Smooth muscle cell (in vitro differentiated cells): ENCODE measurements around the gene INO80. TPM values are rescaled to one million over a fixed set of nuclear protein-coding genes. Genes with fewer than 3 reads are reported as not detected.

Experiments used
- DNase-seq: peaks from one replicate; lab custom pipeline; 2025; ENCODE audit not compliant: unreplicated experiment; lab: John Stamatoyannopoulos, UW
- H2AFZ ChIP-seq: fragments of 200-600 bp; sonication (generic); 2 replicates; pipeline ENCODE4 v1.6.0; 2016; ENCODE audit warnings: antibody characterized with exemption, low read depth, mild to moderate bottlenecking
- H3F3A ChIP-seq: fragments of 200-600 bp; sonication (generic); 2 replicates; pipeline ENCODE4 v1.6.0; 2017; ENCODE audit warnings: antibody characterized with exemption, low read depth
- H3K27ac ChIP-seq: fragments of 200-600 bp; sonication (generic); 2 replicates; pipeline ENCODE4 v1.5.1; 2016; ENCODE audit warnings: low read depth, mild to moderate bottlenecking
- H3K27me3 ChIP-seq: fragments of 200-600 bp; sonication (generic); 2 replicates; pipeline ENCODE4 v1.6.1; 2016; ENCODE audit warnings: low read depth, mild to moderate bottlenecking
- H3K36me3 ChIP-seq: fragments of 200-600 bp; sonication (generic); 2 replicates; pipeline ENCODE4 v1.5.1; 2016; ENCODE audit warnings: low read depth
- H3K4me1 ChIP-seq: fragments of 200-600 bp; sonication (generic); 2 replicates; pipeline ENCODE4 v1.5.1; 2016; ENCODE audit warnings: low read depth
- H3K4me2 ChIP-seq: fragments of 200-600 bp; sonication (generic); 2 replicates; pipeline ENCODE4 v1.6.0; 2016; ENCODE audit warnings: mild to moderate bottlenecking
- H3K4me3 ChIP-seq: fragments of 200-600 bp; sonication (generic); 2 replicates; pipeline ENCODE4 v1.5.1; 2016; ENCODE audit warnings: mild to moderate bottlenecking
- H3K79me2 ChIP-seq: fragments of 200-600 bp; sonication (generic); 2 replicates; pipeline ENCODE4 v1.6.0; 2016; ENCODE audit warnings: low read depth, mild to moderate bottlenecking
- H3K9ac ChIP-seq: fragments of 200-600 bp; sonication (generic); 2 replicates; pipeline ENCODE4 v1.6.0; 2016; ENCODE audit warnings: low read depth
- H3K9me3 ChIP-seq: fragments of 200-600 bp; sonication (generic); replicated peaks from 2 replicates; pipeline ENCODE4 v1.5.1; 2016; ENCODE audit warnings: low read depth
- H4K20me1 ChIP-seq: fragments of 200-600 bp; sonication (generic); 2 replicates; pipeline ENCODE4 v1.6.0; 2016; ENCODE audit warnings: low read depth
- CTCF ChIP-seq: fragments of 200-600 bp; sonication (generic); IDR thresholded peaks from 2 replicates; pipeline ENCODE4 v1.5.1; 2017; ENCODE audit warnings: borderline replicate concordance, mild to moderate bottlenecking, antibody characterized with exemption; ENCODE audit not compliant: insufficient read depth, poor library complexity, severe bottlenecking
- whole genome bisulfite sequencing: methylation state at CpG from one replicate; pipeline ENCODE4 v1.1.7; 2016; ENCODE audit warnings: low lambda C conversion rate; 5-methylcytosine and 5-hydroxymethylcytosine counted together
- polyA plus RNA-seq: library from polyadenylated mRNA; unstranded; fragments of >200 nt; fragmentation: Nextera tagmentation; extraction: Ambion mirVana; gene quantifications from 2 replicates; pipeline ENCODE4 v1.2.1, GENCODE V29; 2016
- total RNA-seq: library from RNA; depleted of rRNA; stranded (reverse); fragments of >200 nt; gene quantifications from 2 replicates; pipeline ENCODE4 v1.2.3, GENCODE V29; 2014

Gene INO80
- total and polyA plus RNA-seq, 2 experiments from 2014 or later, result 4.4 to 8.3 TPM

- Histone ChIP-seq H3K36me3 (no peaks in the 10 kb centered on the region), H3K27ac (peak overlapping the region; percentile 66), H3K79me2 (no peaks in the 10 kb centered on the region), H3K4me1 (peaks cover 5% of the 10 kb centered on the region), H3K9ac (peak overlapping the region; percentile 31), H3F3A (peaks cover 8% of the 10 kb centered on the region), H3K27me3 (no peaks in the 10 kb centered on the region), H2AFZ (peak overlapping the region; percentile 91), H3K4me2 (peak overlapping the region; percentile 88), H4K20me1 (no peaks in the 10 kb centered on the region), H3K4me3 (peak overlapping the region; percentile 67), H3K9me3 (no peaks in the 10 kb centered on the region)
- peak; percentile 70 for DNase-seq
- TF ChIP-seq CTCF, result peak; percentile 47
- 5% methylated on average over 35 of the region's 92 CpGs for WGBS
These were observed 174.3 kb downstream of the INO80 start for GRCh38 chr15:40941528-40942336.

- Histone ChIP-seq H3K9me3 (no peaks in the 10 kb centered on the region), H3K27ac (peak overlapping the region; percentile 66), H3K27me3 (no peaks in the 10 kb centered on the region), H4K20me1 (no peaks in the 10 kb centered on the region), H3F3A (peaks cover 8% of the 10 kb centered on the region), H3K4me1 (peaks cover 5% of the 10 kb centered on the region), H3K4me2 (peak overlapping the region; percentile 88), H2AFZ (peak overlapping the region; percentile 91), H3K36me3 (no peaks in the 10 kb centered on the region), H3K9ac (no peak overlapping the region), H3K79me2 (no peaks in the 10 kb centered on the region), H3K4me3 (peak overlapping the region; percentile 67)
- no peak for DNase-seq
- TF ChIP-seq CTCF, result no peak
- 19% methylated on average over 7 of the region's 7 CpGs for WGBS
These were observed 175.0 kb downstream of the INO80 start for GRCh38 chr15:40941068-40941527.

GRCh38 chr15:40940296-40940801 lies 175.7 kb downstream of the INO80 start:
- H2AFZ ChIP-seq, result no peak overlapping the region
- H3K27me3 ChIP-seq, result no peaks in the 10 kb centered on the region
- no peaks in the 10 kb centered on the region for H3K9me3 ChIP-seq
- H3K4me2 ChIP-seq, result no peak overlapping the region
- TF ChIP-seq CTCF, result no peak
- DNase-seq, result no peak
- no peak overlapping the region for H3K4me3 ChIP-seq
- no peaks in the 10 kb centered on the region for H3K36me3 ChIP-seq
- no peaks in the 10 kb centered on the region for H3K79me2 ChIP-seq
- peaks cover 8% of the 10 kb centered on the region for H3F3A ChIP-seq
- H3K9ac ChIP-seq, result no peak overlapping the region
- H4K20me1 ChIP-seq, result no peaks in the 10 kb centered on the region
- no peak overlapping the region for H3K27ac ChIP-seq
- 80% methylated on average over 15 of the region's 15 CpGs for WGBS
- H3K4me1 ChIP-seq, result peaks cover 5% of the 10 kb centered on the region
